PC-9 (cell line): ENCODE results near the gene RPS21. TPM values are rescaled to one million over a fixed set of nuclear protein-coding genes. Genes with fewer than 3 reads are reported as not detected.

Experiments used
- BruUV-seq: library from RNA; stranded (reverse); fragments of 400-500 nt; replicated peaks from 2 replicates; lab custom pipeline; 2021; lab: Mats Ljungman, UMichigan
- CTCF ChIA-PET: fragments of 300-600 bp; sonication (Branson Sonifier 250); formaldehyde crosslinking; loops from one replicate; lab custom pipeline; 2022; ENCODE audit warnings: antibody characterized with exemption; lab: Charles Lee
- POLR2A ChIA-PET: fragments of 300-600 bp; sonication (Branson Sonifier 250); formaldehyde crosslinking; loops from one replicate; lab custom pipeline; 2022; ENCODE audit warnings: antibody characterized with exemption; ENCODE audit not compliant: unreplicated experiment; lab: Charles Lee
- DNase-seq, 2 experiments: peaks; one replicate each; pipeline versions ENCODE4 v3.0.0 to v3.0.0-alpha.2; 2015 to 2022; ENCODE audit warnings: mixed read lengths in 1 of 2
- H2AFZ ChIP-seq: fragments of 200-600 bp; sonication (generic); 2 replicates; pipeline ENCODE4 v1.8.1; 2017; ENCODE audit warnings: antibody characterized with exemption
- H3F3A ChIP-seq: fragments of 200-600 bp; sonication (generic); 2 replicates; pipeline ENCODE4 v1.8.1; 2017; ENCODE audit warnings: antibody characterized with exemption, mild to moderate bottlenecking, low read depth; ENCODE audit not compliant: insufficient read depth
- H3K27ac ChIP-seq: fragments of 200-600 bp; sonication (generic); 2 replicates; pipeline ENCODE4 v1.6.1; 2016; ENCODE audit warnings: mixed run types
- H3K27me3 ChIP-seq: fragments of 200-600 bp; sonication (generic); 2 replicates; pipeline ENCODE4 v1.6.1; 2016; ENCODE audit warnings: low read depth, mixed run types; ENCODE audit not compliant: insufficient read depth
- H3K36me3 ChIP-seq: fragments of 200-600 bp; sonication (generic); 2 replicates; pipeline ENCODE4 v1.6.1; 2016; ENCODE audit warnings: low read depth, mixed run types
- H3K4me1 ChIP-seq: fragments of 200-600 bp; sonication (generic); replicated peaks from 2 replicates; pipeline ENCODE4 v1.6.1; 2016; ENCODE audit warnings: mixed run types; ENCODE audit not compliant: insufficient read depth
- H3K4me2 ChIP-seq: fragments of 200-600 bp; sonication (generic); 2 replicates; pipeline ENCODE4 v1.6.1; 2017; ENCODE audit warnings: mixed run types
- H3K4me3 ChIP-seq: fragments of 200-600 bp; sonication (generic); 2 replicates; pipeline ENCODE4 v1.6.1; 2016; ENCODE audit warnings: mixed run types
- H3K79me2 ChIP-seq: fragments of 200-600 bp; sonication (generic); 2 replicates; pipeline ENCODE4 v1.6.1; 2017; ENCODE audit warnings: low read depth, mixed run types
- H3K9me2 ChIP-seq: fragments of 200-600 bp; sonication (generic); 2 replicates; pipeline ENCODE4 v1.8.1; 2017; ENCODE audit warnings: mild to moderate bottlenecking; ENCODE audit not compliant: insufficient read depth
- H3K9me3 ChIP-seq: fragments of 200-600 bp; sonication (generic); 2 replicates; pipeline ENCODE4 v1.8.1; 2016; ENCODE audit warnings: low read depth; ENCODE audit not compliant: insufficient read depth
- H4K20me1 ChIP-seq: fragments of 200-600 bp; sonication (generic); 2 replicates; pipeline ENCODE4 v1.8.1; 2017; ENCODE audit not compliant: insufficient read depth
- EZH2 ChIP-seq: fragments of 200-600 bp; sonication (generic); IDR thresholded peaks from 2 replicates; pipeline ENCODE4 v1.8.0; 2017; ENCODE audit warnings: antibody characterized with exemption, low read depth
- intact Hi-C: fragments of 100-400 bp; cut with micrococcal nuclease; formaldehyde crosslinking; loops from one replicate; pipeline ENCODE4 v1.10.0; 2022; ENCODE audit not compliant: unreplicated experiment
- total RNA-seq: library from RNA; stranded (reverse); gene quantifications from 2 replicates; pipeline ENCODE4 v1.2.3, GENCODE V29; 2021
- TF ChIP-seq, protein P1 (sequence below): fragments of 200-600 bp; sonication (generic); conservative IDR thresholded peaks from 2 replicates; pipeline ENCODE4 v1.6.1; 2017; ENCODE audit warnings: mixed run types, antibody characterized with exemption, mild to moderate bottlenecking, moderate library complexity

RPS21 gene
- total RNA-seq, 1 experiment from 2014 or later: 2,275 TPM

DNA sequence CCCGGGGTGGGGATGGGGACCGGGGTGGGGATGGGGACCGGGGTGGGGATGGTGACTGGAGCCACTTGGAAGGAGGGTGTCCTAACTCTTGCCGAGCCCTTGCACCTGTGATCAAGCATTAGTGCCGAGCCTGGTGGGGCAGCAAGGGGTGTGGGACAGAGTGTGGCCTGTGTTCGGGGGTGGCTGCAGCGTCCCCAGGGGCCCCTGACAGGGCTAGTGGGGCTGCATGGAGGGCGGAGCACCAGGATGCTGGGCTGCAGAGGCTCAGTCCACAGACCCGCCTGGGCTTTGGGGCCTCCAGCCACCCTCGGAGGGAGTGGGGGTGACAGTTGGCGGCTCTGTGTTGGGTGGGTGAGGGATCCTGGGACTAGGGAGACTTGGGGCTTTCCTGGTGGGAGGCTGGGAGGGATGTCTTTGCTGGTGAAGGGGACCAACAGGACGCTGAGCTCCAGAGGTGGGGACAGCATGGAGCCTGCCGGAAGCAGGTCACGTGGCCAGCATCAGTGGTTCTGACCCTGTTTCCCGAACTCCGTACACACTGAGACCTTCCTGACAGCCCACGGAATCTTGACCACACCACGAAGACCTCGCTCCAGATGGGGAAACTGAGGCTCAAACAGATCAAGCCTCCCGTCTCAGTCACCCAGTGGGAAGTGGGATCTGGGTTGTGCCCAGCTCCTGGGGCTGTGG, 35.9 kb downstream of the RPS21 start:
- Histone ChIP-seq H3K4me2 (no peak overlapping the region), H2AFZ (no peak overlapping the region), H3K27me3 (no peaks in the 10 kb centered on the region), H3K9me2 (no peaks in the 10 kb centered on the region), H3K9me3 (no peaks in the 10 kb centered on the region), H3K27ac (no peak overlapping the region), H3K79me2 (no peaks in the 10 kb centered on the region; the same call in 1 of the 2 replicates), H4K20me1 (0 out of 2 replicates have a peak, but pooled peaks cover 3% of the 10 kb centered on the region), H3F3A (peaks cover 26% of the 10 kb centered on the region; the same call in 1 of the 2 replicates), H3K4me3 (no peak overlapping the region), H3K4me1 (peaks cover 32% of the 10 kb centered on the region), H3K36me3 (no peaks in the 10 kb centered on the region)
- ChIA-PET POLR2A (no interaction called here), CTCF (no interaction called here)
- no peak for TF ChIP-seq EZH2
- TF ChIP-seq, protein P1, sequence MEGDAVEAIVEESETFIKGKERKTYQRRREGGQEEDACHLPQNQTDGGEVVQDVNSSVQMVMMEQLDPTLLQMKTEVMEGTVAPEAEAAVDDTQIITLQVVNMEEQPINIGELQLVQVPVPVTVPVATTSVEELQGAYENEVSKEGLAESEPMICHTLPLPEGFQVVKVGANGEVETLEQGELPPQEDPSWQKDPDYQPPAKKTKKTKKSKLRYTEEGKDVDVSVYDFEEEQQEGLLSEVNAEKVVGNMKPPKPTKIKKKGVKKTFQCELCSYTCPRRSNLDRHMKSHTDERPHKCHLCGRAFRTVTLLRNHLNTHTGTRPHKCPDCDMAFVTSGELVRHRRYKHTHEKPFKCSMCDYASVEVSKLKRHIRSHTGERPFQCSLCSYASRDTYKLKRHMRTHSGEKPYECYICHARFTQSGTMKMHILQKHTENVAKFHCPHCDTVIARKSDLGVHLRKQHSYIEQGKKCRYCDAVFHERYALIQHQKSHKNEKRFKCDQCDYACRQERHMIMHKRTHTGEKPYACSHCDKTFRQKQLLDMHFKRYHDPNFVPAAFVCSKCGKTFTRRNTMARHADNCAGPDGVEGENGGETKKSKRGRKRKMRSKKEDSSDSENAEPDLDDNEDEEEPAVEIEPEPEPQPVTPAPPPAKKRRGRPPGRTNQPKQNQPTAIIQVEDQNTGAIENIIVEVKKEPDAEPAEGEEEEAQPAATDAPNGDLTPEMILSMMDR: no peak
- intact Hi-C loops: no loop called here
- BruUV-seq: no TSS peak
- no peak for DNase-seq

DNA sequence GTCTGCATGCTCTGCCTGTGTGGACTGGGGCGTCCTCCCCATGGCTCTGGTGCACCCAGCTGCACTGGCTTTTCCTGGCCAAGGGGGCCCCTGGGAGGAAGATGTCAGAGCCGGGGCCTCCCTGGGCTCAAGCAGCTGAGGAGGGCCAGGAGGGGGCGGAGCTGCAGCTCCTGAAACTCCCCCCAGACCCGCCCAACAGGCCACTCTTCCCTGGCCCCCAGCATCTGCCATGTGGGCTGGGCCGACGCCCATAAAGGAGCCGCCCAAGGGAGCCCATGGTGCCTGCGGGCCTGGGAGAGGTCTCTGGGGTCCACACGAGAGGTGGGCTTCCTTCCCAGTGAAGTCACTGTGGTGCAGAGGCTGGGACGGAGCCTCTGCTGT, 36.4 kb downstream of the RPS21 start:
- POLR2A ChIA-PET: no interaction called here
- intact Hi-C loops: no loop called here
- CTCF ChIA-PET: interaction anchor here (0.6 kb wide), 1 partner anchor 100 kb away, joined by 14 read pairs; no protein-coding TSS in a partner anchor

More for the DNA sequence above, 36.4 kb downstream of the RPS21 start:
- BruUV-seq: no TSS peak
- TF ChIP-seq EZH2: no peak
- TF ChIP-seq, protein P1: no peak
- Histone ChIP-seq H3K79me2 (no peaks in the 10 kb centered on the region; the same call in 1 of the 2 replicates), H3K36me3 (no peaks in the 10 kb centered on the region), H3K27me3 (no peaks in the 10 kb centered on the region), H3F3A (peaks cover 29% of the 10 kb centered on the region; the same call in 1 of the 2 replicates), H3K9me3 (no peaks in the 10 kb centered on the region), H3K4me3 (no peak overlapping the region), H3K4me2 (no peak overlapping the region), H3K4me1 (peaks cover 37% of the 10 kb centered on the region), H2AFZ (no peak overlapping the region), H3K27ac (no peak overlapping the region), H4K20me1 (0 out of 2 replicates have a peak, but pooled peaks cover 3% of the 10 kb centered on the region), H3K9me2 (no peaks in the 10 kb centered on the region)
- no peak for DNase-seq
